ENCODE measurements around the gene SPANXN2. TPM values are rescaled to one million over a fixed set of nuclear protein-coding genes. Genes with fewer than 3 reads are reported as not detected.
A peak's percentile ranks its signal among the peaks of the same experiment; 100 is the strongest.
"Not testable (repeated sequence)": the region's sequence is repeated elsewhere in the genome, so short reads cannot be mapped to it uniquely, and the experiment has no call there.

SPANXN2 gene, protein sequence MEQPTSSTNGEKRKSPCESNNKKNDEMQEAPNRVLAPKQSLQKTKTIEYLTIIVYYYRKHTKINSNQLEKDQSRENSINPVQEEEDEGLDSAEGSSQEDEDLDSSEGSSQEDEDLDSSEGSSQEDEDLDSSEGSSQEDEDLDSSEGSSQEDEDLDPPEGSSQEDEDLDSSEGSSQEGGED
- total RNA-seq (ENCODE audit: insufficient read depth, low replicate concordance): not detected

DNA sequence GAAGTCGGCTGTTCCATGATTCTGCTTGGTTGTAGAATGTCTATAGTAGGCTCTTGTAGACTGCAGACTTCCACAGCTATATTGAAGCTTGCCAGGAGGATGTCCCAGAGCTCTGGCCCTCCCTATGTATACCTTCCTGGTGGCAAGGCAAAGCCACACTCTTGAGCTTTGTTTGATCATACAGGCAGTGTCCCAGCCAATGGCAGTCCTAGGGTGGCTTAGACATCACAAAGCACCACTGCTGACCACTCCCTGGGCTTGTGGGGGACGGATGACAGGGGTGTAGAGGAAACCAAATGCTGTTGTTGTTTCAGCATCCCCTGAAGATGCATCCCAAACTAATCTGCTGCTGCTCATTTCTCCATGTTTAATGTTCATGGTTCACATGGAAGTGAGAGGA is at the start of gene SPANXN2:
Gene SPANXN2, minus strand, starts transcription at position 101 of the 400 bp plus-strand sequence. Its CDS starts 84 bp downstream, at position 17.
- DNase-seq (ENCODE audit: low spot score): not testable (repeated sequence)

DNA sequence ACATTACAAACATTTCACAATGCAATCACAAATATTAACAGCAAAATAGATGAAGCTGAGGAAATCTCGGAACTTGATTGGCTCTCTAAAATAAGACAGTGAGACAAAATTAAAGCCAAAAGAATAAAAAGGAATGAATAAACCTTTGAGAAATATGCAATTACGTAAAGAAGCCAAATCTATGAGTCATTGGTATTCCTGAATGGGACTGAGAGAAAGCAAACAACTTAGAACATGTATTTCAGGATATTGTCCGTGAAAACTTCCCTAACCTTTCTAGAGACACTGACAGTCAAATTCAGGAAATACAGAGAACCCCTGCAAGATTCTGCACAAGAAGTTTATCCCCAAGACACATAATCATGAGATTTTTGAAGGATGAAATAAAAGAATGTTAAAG is 48.4 kb upstream of the SPANXN2 start:
- peak; percentile 1 for DNase-seq (ENCODE audit: low spot score)

DNA sequence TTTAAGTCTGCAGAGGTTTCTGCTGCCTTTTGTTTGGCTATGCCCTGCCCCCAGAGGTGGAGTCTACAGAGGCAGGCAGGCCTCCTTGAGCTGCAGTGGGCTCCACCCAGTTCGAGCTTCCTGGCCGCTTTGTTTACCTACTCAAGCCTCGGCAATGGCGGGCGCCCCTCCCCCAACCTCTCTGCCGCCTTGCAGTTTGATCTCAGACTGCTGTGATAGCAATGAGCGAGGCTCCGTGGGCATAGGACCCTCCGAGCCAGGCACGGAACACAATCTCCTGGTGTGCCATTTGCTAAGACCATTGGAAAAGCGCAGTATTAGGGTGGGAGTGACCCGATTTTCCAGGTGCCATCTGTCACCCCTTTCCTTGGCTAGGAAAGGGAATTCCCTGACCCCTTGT is 47.2 kb upstream of the SPANXN2 start:
- not testable (repeated sequence) for DNase-seq (ENCODE audit: low spot score)

DNA sequence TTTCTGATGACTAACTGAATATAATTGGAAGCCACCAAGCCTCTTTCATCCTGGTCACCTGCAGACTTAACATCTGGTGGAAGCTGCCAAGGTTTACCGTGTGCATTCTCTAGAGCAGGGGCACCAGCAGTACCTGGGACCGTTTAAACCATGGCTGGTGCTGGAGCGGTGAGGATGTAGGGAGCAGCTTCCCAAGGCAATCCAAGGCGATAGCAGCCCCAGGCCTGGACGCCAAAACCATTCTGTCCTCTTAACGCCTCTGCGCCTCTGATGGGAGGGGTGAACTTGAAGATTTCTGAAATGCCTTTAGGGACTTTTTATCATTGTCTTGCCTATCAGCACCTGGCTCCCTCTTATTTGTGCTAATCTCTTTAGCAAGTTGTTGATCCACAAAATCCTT is 37.3 kb upstream of the SPANXN2 start:
- no peak for DNase-seq (ENCODE audit: low spot score)

DNA sequence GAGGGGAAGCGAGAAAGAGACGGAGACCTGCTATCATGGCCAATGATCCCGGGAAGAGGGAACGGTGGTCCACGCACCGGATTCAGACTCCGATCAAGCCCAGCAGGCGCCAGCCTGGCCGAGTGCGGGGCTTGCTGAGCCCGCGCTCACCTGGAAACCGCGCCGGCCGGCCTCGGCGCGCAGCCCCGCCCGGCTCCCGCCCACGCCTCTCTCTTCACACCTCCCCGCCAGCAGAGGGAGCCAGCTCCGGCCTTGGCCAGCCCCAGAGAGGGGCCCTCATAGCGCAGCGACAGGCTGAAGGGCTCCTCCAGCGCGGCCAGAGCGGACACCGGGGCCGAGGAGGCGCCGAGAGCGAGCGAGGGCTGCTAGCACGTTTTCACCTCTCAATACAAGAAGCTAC is 36.8 kb upstream of the SPANXN2 start:
- no peak for DNase-seq (ENCODE audit: low spot score)

DNA sequence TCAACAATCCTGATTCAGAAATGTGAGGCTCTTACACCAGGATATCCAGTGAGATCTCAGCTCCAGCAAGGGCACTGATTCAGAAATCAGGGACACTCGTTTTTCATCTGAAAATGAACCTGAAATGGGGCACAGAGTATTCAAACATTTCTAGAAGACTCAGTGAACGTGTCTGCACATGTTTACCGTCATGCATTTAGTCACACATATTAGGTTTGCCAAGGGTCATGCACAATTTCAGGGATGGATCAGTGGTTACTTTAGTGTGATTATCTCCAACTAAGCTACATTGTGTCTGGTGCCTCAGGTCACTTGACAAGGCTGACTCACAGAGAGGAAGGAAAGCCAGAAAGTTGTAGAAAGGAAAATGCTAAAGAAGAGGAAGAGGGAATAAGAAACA is 33.6 kb upstream of the SPANXN2 start:
- DNase-seq (ENCODE audit: low spot score): peak; percentile 1

DNA sequence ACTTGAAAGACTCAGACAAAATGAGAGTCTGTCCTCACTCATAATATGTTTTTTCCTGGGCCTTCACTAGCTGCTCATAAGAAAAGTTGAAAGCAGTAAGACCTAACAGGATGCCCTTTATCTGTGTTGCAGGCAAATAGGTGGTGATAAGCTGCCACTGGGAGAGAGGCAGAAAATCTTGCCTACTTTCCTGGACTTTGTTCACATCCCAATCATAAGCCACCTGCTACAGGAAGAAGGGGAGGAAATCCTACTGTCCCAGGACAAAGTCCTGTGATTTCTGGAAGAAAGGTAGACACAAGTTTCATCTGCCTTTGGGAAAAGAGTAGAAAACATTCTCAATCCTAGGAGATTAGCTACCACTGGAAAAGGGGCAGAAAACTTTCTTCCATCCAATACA is 13.3 kb upstream of the SPANXN2 start:
- no peak for DNase-seq (ENCODE audit: low spot score)

DNA sequence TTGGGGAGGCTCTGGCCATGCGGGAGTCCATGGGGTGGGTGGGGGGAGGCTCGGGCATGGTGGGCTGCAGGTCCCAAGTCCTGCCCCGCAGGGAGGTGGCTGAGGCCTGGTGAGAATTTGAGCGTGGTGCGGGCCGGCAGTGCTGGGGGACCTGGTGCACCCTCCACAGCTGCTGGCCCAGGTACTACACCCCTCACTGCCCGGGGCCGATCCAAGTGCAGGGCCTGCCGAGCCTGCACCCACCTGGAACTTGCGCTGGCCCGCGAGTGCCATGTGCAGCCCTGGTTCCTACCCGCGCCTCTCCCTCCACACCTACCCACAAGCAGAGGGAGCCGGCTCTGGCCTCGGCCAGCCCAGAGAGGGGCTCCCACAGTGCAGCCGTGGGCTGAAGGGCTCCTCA is 5.7 kb upstream of the SPANXN2 start:
- DNase-seq (ENCODE audit: low spot score): no peak

DNA sequence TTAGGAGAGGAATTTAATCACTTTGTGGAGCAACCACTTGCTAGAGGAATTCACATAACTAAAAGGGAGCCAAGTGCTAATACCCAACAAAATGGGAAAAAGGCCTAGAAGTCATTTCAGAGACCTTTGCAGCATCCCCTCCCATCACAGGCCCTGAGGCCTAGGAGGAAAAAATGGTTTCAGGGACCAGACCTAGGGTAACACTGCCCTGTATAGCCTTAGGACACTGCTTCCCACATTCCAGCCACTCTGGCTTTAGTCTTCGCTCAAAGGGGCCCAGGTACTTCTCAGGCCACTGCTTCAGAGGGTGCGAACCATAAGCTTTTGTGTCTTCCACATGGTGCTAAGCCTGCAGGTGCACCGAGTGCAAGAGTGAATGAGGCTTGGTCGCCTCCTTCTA is 19.1 kb downstream of the SPANXN2 start:
- no peak for DNase-seq (ENCODE audit: low spot score)

DNA sequence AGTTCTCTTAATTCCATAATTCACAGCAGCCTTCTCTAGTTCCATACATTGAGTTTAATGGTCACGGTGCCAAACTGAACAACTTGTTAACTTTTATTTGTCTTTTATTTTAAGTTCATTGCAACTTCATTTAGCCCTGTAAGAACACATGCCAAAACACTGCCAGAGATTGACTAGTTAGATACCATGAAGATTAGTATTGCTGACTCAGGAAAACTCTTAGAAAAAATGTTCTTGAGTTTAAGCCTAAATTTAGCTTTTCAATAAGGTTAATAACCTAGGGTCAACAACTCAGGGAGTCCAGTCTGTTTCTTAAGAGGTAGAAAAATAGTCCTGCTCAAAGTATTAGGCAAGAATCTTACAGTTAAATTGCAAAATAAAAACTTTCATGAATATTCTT is 25.7 kb downstream of the SPANXN2 start:
- DNase-seq (ENCODE audit: low spot score): no peak

DNA sequence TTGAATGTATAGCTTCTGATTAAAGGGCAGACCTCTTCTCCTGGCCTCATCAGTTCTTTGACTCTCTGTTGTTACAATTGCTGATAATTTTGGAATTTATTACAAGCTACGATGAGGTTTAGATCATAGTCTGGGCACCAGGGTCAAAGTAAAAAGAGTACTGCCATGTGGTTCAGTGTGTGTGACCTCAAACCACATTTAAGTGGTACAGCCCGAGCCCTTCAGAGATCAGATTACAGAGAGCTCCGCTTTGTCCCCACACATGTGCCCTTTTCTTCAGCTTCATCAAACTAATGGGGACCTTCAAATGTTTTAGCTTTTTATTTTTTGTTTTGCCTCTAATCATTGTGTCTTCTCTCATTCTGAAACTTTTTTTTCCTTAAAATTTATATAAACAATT is 37.1 kb downstream of the SPANXN2 start:
- DNase-seq (ENCODE audit: low spot score): no peak

DNA sequence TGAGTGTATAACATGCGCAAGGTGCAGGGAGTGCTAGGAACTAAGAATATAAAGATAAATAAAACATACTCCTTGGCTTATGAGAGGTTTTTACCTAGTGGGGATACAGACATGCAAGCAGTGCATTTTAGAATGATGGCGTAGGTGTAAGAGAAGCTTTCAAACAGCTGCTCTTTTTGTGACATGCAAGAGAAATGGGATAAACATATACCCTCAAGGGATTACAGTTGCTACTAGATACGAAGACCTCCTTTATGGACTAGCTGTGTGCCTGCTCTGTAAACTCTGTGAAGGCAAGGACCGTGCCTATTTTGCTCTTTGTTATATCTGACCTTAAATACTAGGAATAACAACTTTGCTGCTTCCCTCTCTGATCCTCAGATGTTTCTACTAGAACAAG is 45.6 kb downstream of the SPANXN2 start:
- no peak for DNase-seq (ENCODE audit: low spot score)

DNA sequence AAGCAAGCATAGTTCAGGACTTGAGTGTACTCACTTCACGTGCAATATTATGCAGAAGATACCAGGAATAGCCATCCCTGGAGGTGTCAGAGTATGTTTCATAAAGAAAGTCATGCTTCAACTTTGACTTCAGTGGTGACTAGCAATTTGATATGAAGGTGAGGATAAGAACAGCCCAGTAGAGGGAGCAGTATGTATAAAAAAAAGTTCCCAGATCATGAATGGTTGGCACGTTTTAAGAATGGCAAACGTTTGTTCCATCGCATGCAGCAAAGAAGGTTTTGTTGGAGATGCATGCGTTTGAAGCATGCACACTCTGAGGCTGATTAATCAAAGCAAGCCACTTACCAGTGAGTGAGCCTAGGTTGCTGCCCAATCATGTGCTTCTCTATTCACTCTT is 51.2 kb downstream of the SPANXN2 start:
- DNase-seq (ENCODE audit: low spot score): peak; percentile 2

DNA sequence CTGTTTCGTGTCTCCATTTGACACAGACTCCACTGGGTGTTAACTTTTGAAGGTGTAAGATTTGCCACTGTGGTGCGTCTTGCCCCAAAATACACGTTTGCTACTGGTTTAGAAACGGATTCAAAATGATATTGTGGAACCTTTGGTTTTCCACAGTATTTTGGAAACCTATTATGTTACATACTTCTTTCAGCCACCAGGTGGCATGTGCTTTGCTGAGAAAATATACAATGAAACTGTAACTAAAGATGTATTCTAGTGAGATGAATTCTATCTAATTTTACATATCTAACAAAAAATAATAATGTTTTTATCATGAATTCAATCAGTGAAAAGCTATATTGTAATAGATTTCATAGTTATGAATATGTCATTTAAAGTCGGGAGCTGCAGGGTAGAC is 56.2 kb downstream of the SPANXN2 start:
- no peak for DNase-seq (ENCODE audit: low spot score)

DNA sequence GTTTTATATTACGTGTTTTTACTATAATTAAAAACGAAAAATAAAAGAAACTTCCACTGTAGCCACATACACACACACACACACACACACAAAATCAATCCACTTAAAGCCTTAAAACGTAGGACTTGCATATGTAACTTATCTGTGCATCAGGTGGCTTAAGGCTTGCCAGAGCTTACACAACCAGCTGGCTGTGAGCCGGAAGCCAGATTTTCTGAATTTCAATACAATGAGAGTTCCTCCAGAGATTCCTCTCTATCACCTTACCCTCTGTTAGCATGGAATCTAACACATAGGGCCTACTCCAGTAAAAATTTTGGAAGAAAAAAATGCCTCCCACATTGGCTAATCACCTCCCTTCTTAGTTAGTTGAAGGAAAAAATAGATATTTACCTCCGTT is 56.8 kb downstream of the SPANXN2 start:
- no peak for DNase-seq (ENCODE audit: low spot score)

Other genes starting within 250 kb of the SPANXN2 start
- gene SPANXN3, start 203.3 kb downstream of the SPANXN2 start, total RNA-seq (ENCODE audit: insufficient read depth, low replicate concordance): not detected
- gene SLITRK4, start 84.7 kb downstream of the SPANXN2 start, total RNA-seq (ENCODE audit: insufficient read depth, low replicate concordance): 33.7 TPM
- not detected for gene UBE2NL, start 163.3 kb upstream of the SPANXN2 start, total RNA-seq (ENCODE audit: insufficient read depth, low replicate concordance)